Activated CD8-positive, alpha-beta memory T cell treated with anti-CD3 and anti-CD28 coated beads, Interleukin-2, amount 50 U/mL, for 1 hour (primary cell): ENCODE results near the gene CLDN8.

Experiments
- DNase-seq: peaks from one replicate; pipeline ENCODE4 v3.0.0-alpha.2; 2020; ENCODE audit errors: extremely low read depth

The CLDN8 gene

DNA sequence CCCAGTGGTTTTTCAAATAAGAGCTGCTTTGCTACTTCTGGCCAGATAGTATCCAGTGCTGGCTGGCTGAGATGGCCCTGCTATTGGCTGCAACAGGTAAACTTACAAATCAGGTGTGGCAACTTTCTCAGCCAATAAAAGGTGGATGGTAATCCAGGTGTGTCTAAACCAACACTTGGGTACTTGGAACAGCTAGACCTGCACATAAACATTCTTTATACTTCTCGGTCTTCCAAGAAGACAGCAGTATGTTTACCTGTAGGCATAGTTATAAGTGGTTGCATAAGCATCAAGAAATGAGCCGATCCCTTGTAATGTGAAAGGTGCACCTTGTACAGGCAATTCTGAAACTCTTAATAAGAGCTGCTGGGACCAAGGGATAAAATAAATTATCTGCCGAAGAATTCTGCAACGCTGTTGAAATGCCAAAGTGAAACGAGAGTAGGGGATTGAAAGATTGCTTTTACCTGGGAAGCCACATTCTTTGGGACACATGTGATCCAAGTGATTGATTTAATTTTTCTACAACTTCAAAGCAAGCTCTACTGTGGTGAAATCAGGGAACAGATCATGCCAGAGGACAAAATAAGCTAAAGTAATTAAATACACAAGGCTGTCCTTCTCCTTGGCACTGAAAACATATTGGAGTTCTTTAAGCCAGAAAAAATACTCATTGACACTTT lies at the start of gene CLDN8:
CLDN8 (minus strand) TSS at position 57 of the 683 bp plus-strand sequence. CDS start 172 bp downstream, outside the sequence.
- DNase-seq = no peak

DNA sequence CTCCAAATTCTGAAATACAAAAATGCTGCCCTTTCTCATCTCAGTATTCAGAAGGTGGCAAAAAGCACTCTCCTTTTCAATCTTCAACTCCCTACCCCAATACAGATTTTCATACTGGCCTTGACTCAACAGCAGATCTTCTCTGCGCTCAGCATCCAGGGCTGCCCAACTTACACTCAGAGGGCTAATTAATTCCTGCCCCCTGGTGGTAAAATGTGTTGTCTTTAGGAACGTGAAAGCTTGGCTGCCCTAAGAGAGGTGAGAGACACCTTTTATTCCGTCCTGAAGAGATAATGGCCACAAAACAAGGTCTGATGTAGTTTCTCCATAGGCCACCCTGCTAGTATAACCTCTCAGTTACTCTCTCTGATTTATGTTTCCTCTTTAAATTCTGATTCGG lies 41.9 kb upstream of the CLDN8 start:
- no peak for DNase-seq

DNA sequence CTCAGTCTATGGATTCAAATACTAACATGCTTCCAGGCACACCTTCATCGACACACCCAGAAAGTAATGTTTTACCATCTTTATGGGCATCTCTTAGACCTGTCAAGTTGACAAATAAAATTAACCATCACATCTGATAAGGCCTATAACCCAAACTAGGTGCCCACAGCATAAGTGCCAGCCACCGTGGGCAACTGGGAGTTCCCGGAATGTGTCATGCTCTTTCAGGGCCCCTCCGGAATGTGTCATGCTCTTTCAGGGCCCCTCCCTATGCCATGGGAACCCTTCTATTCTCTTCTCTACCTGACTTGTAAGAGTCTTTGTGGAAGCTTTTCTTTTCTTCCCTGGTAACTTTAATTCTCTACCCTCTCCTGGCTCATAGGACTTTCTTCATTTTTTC lies 40.2 kb upstream of the CLDN8 start:
- no peak for DNase-seq

DNA sequence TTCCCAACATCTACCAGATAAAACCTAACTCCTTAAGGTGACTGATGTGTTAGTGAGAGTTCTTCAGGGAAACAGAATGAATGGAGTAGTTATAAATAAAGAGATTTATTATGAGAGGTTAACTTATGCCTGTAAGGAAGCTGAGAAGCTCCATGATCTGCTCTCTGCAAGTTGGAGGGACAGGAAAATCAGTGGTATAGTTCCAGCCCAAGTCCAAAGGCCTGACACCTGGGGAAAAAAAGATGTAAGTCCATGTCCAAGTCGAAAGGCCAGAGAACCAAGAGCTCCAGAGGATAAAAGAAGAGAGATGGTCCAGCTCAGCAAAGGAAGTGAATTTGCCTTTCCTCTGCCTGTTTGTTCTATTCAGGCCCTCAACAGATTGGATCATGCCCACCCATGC lies 39.8 kb upstream of the CLDN8 start:
- DNase-seq = no peak

- DNase-seq = no peak
Observed at GRCh38 chr21:30251781-30252180, 35.9 kb upstream of the CLDN8 start.

DNA sequence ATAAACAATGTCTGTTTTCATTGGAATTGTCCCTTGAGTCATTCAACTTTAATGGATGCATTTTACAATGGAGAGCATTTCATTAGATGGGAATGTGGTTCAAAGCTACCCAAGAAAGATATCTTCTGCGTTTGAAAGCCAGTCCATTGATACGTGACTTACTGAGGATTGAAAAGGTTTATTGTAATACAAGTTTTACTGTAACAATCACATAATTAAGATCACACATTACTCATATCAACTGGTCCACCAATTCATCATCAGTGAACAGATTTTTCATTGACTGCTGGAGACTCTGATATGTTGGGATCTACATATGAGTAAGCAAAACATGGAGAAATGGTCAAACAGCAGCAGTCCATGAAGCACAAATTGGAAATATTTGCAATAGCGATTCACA lies 34.0 kb upstream of the CLDN8 start:
- no peak for DNase-seq

DNA sequence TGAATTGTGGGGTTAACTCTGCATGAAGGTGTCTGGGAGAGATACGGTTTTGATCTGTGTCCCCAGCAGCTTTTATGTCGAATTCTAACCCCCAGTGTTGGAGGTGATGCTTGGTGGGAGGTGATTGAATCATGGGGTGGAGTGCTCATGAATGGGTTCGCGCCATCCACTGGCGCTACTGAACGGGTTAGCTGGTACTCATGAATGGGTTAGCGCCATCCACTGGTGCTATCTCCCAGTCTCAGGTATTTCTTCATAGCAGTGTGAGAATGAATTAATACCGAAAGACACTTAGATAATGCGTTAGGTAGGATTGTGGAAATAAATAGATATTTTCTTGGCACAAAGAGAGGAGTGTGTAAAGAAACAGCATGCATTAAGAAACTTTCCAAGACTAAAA lies 32.9 kb upstream of the CLDN8 start:
- no peak for DNase-seq

GRCh38 chr21:30245061-30245460 lies 29.2 kb upstream of the CLDN8 start:
- no peak for DNase-seq

DNA sequence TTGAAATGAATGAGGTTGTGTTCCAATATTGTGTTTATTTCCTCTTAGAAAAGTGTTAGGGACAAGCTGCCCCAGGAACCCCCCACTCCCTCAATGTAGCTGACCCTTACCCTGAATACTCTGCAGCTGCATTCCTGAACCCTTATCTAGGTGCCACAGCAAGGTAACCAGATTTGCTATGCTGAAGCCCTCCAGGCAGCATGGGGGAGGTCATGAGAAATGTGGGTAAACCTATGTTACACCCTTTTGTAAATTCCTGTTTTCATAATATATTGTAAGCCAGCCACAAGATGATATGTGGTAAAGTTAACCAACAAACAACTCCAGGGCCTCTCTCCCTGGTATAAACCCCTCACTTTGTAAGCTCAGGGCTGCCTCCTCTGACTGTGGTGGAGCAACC lies 27.8 kb upstream of the CLDN8 start:
- DNase-seq = no peak

DNA sequence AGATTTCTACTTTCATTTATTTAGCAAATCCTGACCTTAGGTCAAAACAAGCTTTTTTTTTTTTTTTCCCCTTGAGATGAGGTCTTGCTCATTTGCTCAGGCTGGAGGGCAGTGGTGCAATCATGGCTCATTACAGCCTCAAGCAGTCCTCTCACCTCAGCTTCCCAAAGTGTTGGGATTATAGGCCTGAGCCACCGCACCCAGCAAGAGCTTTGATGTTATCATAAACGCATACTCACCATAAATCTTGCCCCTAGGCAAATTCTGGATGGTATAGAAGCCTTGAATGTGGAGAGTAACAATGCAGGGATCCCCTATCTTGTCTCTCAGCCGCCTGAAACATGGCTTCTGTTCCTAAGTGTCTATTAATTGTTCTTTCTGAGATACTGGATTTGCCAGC lies 24.8 kb upstream of the CLDN8 start:
- no peak for DNase-seq

DNA sequence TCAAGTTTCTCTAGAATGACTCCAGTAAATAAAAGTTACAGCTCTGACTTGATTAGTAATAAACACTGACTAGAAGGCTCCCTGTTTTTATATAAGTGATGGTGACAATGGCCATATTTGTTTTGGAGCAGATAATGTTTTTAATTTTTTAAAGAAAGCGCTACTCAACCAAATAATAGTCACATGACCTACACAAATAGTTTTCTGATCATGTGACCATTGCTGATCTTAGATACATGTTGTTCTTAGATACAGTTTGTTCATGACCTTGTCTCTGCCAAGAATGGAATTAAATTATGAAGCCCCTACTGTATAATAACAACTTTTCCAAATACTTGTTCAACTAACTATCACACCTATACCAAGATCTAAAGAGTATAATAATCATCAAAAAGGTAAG lies 22.3 kb upstream of the CLDN8 start:
- DNase-seq = no peak

- DNase-seq = no peak
Observed at GRCh38 chr21:30234643-30235042, 18.7 kb upstream of the CLDN8 start.

GRCh38 chr21:30234050-30234449 lies 18.2 kb upstream of the CLDN8 start:
- no peak for DNase-seq

DNA sequence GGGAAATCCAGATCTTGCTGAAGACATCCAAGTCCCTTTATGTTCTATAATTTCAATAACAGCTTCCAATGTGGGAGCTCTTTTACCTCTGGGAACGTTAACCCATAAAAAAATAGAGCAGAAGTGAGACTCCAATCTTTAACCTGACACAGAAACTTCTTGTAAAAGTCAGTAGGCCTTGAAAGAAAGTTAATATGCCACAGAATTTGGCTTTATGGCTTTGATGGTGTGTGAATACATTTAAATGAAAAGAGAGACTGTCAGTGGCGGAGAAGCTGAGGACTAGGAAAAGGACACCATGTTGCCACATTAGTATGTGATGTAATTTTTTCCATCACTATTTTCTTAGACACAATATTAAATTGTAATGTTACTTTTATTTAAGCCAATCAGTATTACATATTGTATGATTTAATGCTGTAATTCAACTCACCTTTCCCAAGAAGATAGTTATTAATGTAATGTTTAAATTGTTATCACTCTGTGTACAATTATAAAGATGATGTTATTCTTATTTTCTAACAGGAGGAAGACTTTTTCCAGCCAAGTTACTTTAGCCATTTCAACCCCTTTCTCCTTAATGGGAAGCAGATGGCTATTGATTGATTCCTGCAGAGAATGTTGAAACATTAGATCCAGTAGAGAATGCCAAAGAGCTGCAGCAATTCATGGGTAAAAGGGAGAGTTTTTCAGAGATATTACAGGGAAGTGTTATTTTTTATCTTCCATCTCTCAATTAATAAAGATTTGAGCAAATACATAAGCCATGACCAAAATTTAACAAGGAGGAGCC lies 17.5 kb upstream of the CLDN8 start:
- no peak for DNase-seq

GRCh38 chr21:30232011-30232410 lies 16.1 kb upstream of the CLDN8 start:
- no peak for DNase-seq

DNA sequence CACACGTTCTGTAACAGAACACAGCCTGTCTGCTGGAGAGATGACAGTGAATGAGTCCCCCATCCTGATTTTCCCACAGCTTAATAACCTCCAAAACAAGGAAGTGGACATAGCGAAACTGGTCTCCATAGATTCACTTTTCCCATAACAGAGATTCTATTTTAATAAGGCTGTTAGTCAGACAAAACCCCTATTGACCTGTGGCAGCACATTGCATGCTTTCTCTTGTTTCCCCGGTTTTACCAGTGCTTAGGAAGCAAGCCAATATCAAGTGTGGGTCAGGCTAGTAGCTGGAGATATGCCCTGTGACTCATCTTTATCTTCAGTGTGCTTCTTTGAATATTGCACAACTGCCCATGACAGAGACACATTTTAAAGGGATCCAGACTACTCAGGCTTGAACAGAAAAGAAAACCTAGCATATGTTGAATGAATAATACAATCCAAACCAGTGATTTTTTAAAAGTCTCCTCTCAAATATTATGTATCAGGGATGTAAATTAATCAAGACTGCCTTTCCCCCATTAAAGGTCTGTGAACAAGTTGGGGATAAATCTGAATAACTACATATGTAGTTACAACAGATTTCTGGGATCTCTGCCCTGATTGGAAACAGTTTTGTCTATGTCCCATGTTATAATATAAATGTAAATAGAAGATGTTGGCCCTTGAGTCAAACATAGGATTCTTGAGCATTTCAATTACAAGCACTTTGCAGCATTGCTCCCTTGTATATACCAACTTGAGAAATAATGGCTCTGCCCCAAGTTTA lies 11.9 kb upstream of the CLDN8 start:
- DNase-seq = no peak

DNA sequence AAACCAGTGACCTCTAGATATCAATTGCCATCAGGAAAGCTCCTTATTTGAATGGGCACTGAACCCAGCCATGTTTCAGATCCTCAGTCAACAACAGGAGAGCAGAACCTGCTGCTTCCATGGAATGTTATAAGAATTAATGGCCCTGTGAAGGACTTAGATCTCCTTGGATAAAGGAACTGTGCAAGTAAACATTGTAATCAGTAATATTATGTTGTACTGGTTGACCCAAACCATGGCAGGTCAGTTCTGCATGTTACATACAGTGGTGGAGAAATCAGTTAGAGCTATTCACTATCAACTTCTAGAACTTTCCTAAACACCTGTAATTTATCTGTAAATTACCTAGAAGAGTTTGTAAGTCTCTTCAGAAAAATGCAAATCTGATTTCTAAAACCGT lies 11.2 kb upstream of the CLDN8 start:
- no peak for DNase-seq

- DNase-seq = no peak
Observed at GRCh38 chr21:30223596-30223995, 7.7 kb upstream of the CLDN8 start.

GRCh38 chr21:30222724-30223123 lies 6.8 kb upstream of the CLDN8 start:
- DNase-seq = no peak

GRCh38 chr21:30211071-30211470 lies 4.8 kb downstream of the CLDN8 start:
- no peak for DNase-seq

DNA sequence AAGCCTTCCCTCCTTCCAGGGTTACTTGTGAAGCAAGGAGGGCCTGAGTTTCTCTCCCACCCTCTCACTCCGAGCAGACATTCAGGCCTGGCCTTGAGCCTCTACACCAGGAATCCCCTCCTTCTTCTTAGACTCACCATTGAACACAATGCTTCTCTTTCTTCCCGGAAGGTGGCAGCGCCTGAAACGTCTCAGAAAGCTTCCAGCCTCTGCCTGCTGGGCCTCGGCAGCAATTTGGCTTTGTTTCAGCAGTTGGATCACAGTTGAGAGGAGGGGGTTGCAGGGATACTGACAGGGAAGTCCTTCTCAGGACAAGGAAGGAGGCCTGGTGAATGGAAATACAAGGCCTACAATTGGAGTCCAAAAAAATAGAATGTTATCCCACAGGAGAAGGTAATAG lies 6.3 kb downstream of the CLDN8 start:
- no peak for DNase-seq

DNA sequence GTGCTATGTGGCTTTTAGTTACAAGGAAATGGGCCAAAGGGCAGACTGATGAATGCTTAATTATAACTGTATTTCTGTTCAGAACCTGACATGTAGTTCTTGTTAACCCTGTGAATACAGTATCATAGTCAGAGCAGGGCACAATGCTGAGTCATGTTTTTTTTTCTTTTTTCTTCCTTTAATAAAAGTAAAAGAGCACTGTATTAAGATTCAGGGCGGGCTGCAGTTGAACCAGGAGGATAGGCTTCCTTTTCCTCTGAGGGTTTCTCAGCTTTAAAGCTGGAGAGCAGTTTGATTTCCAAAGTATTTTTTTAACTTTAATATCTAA lies 8.7 kb downstream of the CLDN8 start:
- DNase-seq = no peak
